ENCODE data around the gene RNF128. TPM values are rescaled to one million over a fixed set of nuclear protein-coding genes. Genes with fewer than 3 reads are reported as not detected.

Gene RNF128
- total and polyA plus RNA-seq, 11 donors = 0.06 to 0.42 (median 0.21) TPM; not detected in 2

GRCh38 chrX:106780664-106781377, 54.3 kb downstream of the RNF128 start:
- Histone ChIP-seq H3K27me3 (peaks cover 0 to 28% (median 0%) of the 10 kb centered on the region in 9 donors), H3K36me3 (no peaks in the 10 kb centered on the region), H3K4me3 (no peak overlapping the region), H3K27ac (no peak overlapping the region), H3K9me3 (no peaks in the 10 kb centered on the region), H3K4me1 (no peaks in the 10 kb centered on the region)
- TF ChIP-seq CTCF (IDR thresholded peaks at IDR 0.05) (no peak), POLR2A (IDR thresholded peaks at IDR 0.05) (no peak)
- ATAC-seq (no peak), DNase-seq (no peak)
- 20 to 44% (median 33%) methylated on average over 1 of the region's 1 CpG for WGBS, 4 donors
- intact Hi-C loops (cut with DNase I) = no loop called here

GRCh38 chrX:106783716-106784115, 57.2 kb downstream of the RNF128 start:
- ATAC-seq (no peak), DNase-seq (no peak)
- WGBS, 4 donors = 29 to 41% (median 34%) methylated on average over 7 of the region's 7 CpGs
- TF ChIP-seq POLR2A (IDR thresholded peaks at IDR 0.05) (no peak), CTCF (IDR thresholded peaks at IDR 0.05) (no peak)
- intact Hi-C loops (cut with DNase I) = no loop called here
- Histone ChIP-seq H3K27me3 (peaks cover 0 to 44% (median 0%) of the 10 kb centered on the region in 9 donors), H3K27ac (no peak overlapping the region), H3K36me3 (no peaks in the 10 kb centered on the region), H3K9me3 (no peaks in the 10 kb centered on the region), H3K4me1 (no peaks in the 10 kb centered on the region), H3K4me3 (no peak overlapping the region)

GRCh38 chrX:106791495-106791894, 65.0 kb downstream of the RNF128 start:
- intact Hi-C loops (cut with DNase I) = loop anchor here (2.0 to 10.0 kb wide), 3 partner anchors 307 to 311 kb away; no protein-coding TSS in a partner anchor
- peaks cover 0 to 13% (median 0%) of the 10 kb centered on the region in 9 donors for H3K27me3 ChIP-seq
- H3K27ac ChIP-seq = no peak overlapping the region
- H3K36me3 ChIP-seq = no peaks in the 10 kb centered on the region
- 7 to 13% (median 9%) methylated on average over 1 of the region's 1 CpG for WGBS, 4 donors
- no peaks in the 10 kb centered on the region for H3K9me3 ChIP-seq
- no peaks in the 10 kb centered on the region for H3K4me1 ChIP-seq
- no peak overlapping the region for H3K4me3 ChIP-seq
- TF ChIP-seq POLR2A (IDR thresholded peaks at IDR 0.05) = no peak
- TF ChIP-seq CTCF (IDR thresholded peaks at IDR 0.05) = peak in 9 of 12 donors; percentile 14 to 42 (median 37)
- DNase-seq (no peak), ATAC-seq (no peak)

GRCh38 chrX:106802063-106802387, 75.5 kb downstream of the RNF128 start:
- intact Hi-C loops (cut with DNase I) = no loop called here
- H3K4me1 ChIP-seq = peaks cover 0 to 8% (median 0%) of the 10 kb centered on the region in 12 donors
- TF ChIP-seq POLR2A (IDR thresholded peaks at IDR 0.05) = no peak
- TF ChIP-seq CTCF (IDR thresholded peaks at IDR 0.05) = no peak
- ATAC-seq (peak in 2 of 4 donors; percentile 38 to 44), DNase-seq (no peak)
- peaks cover 0 to 36% (median 0%) of the 10 kb centered on the region in 9 donors for H3K27me3 ChIP-seq
- 2 to 42% (median 19%) methylated on average over 11 of the region's 11 CpGs for WGBS, 4 donors
- H3K27ac ChIP-seq = peak overlapping the region in 4 of 12 donors; percentile 2 to 59 (median 40)
- H3K9me3 ChIP-seq = no peaks in the 10 kb centered on the region
- peak overlapping the region; percentile 42 to 88 (median 62) for H3K4me3 ChIP-seq
- H3K36me3 ChIP-seq = no peaks in the 10 kb centered on the region

All from heart left ventricle (tissue), 16 donors.